Uterus (tissue), 2 donors: ENCODE results near the gene AK1.

ENCODE experiments used
- CTCF ChIP-seq, 4 experiments: fragments of 200-600 bp in 2 of 4; fragments of 450-650 bp in 2 of 4; sonication (generic) in 2 of 4; IDR thresholded peaks; one replicate each; pipeline ENCODE4 v1.5.1; 2016 to 2019; ENCODE audit warnings: antibody characterized with exemption in 4 of 4, mild to moderate bottlenecking in 2 of 4, moderate library complexity in 1 of 4
- POLR2A ChIP-seq, 2 donors: fragments of 450-650 bp; IDR thresholded peaks; one replicate each; pipeline ENCODE4 v1.6.1; 2016; ENCODE audit warnings: antibody characterized with exemption in 2 of 2, mild to moderate bottlenecking in 1 of 2, moderate library complexity in 1 of 2

GRCh38 chr9:127871531-127871930 is 5.9 kb downstream of the AK1 start:
- TF ChIP-seq CTCF (IDR thresholded peaks at IDR 0.05) (no peak), POLR2A (IDR thresholded peaks at IDR 0.05) (no peak)
